Measurements from ENCODE around the gene NOCT.

The NOCT gene

GRCh38 chr4:139018501-139018900, 2.9 kb downstream of the NOCT start:
- H3K4me1 ChIP-seq (ENCODE audit: control insufficient read depth, insufficient read depth, low read length), result peaks cover 12% of the 10 kb centered on the region
- no peaks in the 10 kb centered on the region for H3K9me3 ChIP-seq (ENCODE audit: control insufficient read depth, insufficient read depth, low read depth, low read length)
- CTCF ChIA-PET, result interaction anchor here (4.6 kb wide), 1 partner anchor 11 kb away, joined by 28 read pairs; no protein-coding TSS in a partner anchor
- H3K27ac ChIP-seq (ENCODE audit: extremely low read depth, low read depth, low read length), result no peak overlapping the region
- peaks cover 0 to 15% of the 10 kb centered on the region in 2 experiments; a peak in 2 of 3 replicates for H3K36me3 ChIP-seq (ENCODE audit: control insufficient read depth in 2 of 2, insufficient read depth in 1 of 2, low read length in 2 of 2)
- no peak overlapping the region for H3K4me3 ChIP-seq (ENCODE audit: low read depth, low read length)
- POLR2A ChIA-PET, result no interaction called here
- TF ChIP-seq ZNF621 (tag by site-specific recombination; IDR thresholded peaks at IDR 0.05) (no peak), FEZF1 (tag by site-specific recombination; IDR thresholded peaks at IDR 0.05) (no peak), ZNF366 (tag by site-specific recombination; conservative IDR thresholded peaks at IDR 0.05) (no peak), ZNF677 (tag by site-specific recombination; IDR thresholded peaks at IDR 0.05) (no peak), ZFP69B (tag by site-specific recombination; IDR thresholded peaks at IDR 0.05) (no peak), ZNF658 (tag by site-specific recombination; IDR thresholded peaks at IDR 0.05) (no peak)

GRCh38 chr4:139018971-139019758, 3.6 kb downstream of the NOCT start:
- Histone ChIP-seq H3K36me3 (ENCODE audit: control insufficient read depth in 2 of 2, insufficient read depth in 1 of 2, low read length in 2 of 2) (peaks cover 0 to 15% of the 10 kb centered on the region in 2 experiments; a peak in 2 of 3 replicates), H3K4me3 (ENCODE audit: low read depth, low read length) (no peak overlapping the region), H3K27ac (ENCODE audit: extremely low read depth, low read depth, low read length) (no peak overlapping the region), H3K9me3 (ENCODE audit: control insufficient read depth, insufficient read depth, low read depth, low read length) (no peaks in the 10 kb centered on the region), H3K4me1 (ENCODE audit: control insufficient read depth, insufficient read depth, low read length) (peaks cover 12% of the 10 kb centered on the region)
- POLR2A ChIA-PET, result interaction anchor here (1.3 kb wide), 1 partner anchor 11 kb away, joined by 5 read pairs; no protein-coding TSS in a partner anchor
- CTCF ChIA-PET, result interaction anchor here (4.6 kb wide), 1 partner anchor 11 kb away, joined by 28 read pairs; no protein-coding TSS in a partner anchor
- TF ChIP-seq ZNF354C (tag by site-specific recombination; IDR thresholded peaks at IDR 0.05; ENCODE audit: borderline replicate concordance, low read depth), result no peak
- no peak for TF ChIP-seq ZNF223 (tag by site-specific recombination; IDR thresholded peaks at IDR 0.05)
- TF ChIP-seq, protein P1, sequence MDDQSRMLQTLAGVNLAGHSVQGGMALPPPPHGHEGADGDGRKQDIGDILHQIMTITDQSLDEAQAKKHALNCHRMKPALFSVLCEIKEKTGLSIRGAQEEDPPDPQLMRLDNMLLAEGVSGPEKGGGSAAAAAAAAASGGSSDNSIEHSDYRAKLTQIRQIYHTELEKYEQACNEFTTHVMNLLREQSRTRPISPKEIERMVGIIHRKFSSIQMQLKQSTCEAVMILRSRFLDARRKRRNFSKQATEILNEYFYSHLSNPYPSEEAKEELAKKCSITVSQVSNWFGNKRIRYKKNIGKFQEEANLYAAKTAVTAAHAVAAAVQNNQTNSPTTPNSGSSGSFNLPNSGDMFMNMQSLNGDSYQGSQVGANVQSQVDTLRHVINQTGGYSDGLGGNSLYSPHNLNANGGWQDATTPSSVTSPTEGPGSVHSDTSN (CRISPR knock-in tag; IDR thresholded peaks at IDR 0.05), result no peak
- no peak for TF ChIP-seq ZNF626 (tag by site-specific recombination; IDR thresholded peaks at IDR 0.05)
- TF ChIP-seq ZBTB8A (tag by site-specific recombination; IDR thresholded peaks at IDR 0.05), result no peak
- TF ChIP-seq ELK4 (IDR thresholded peaks at IDR 0.05; ENCODE audit: borderline replicate concordance, low read depth, low read length), result no peak
- TF ChIP-seq ZFP69B (tag by site-specific recombination; IDR thresholded peaks at IDR 0.05), result no peak
- TF ChIP-seq SCRT1 (tag by site-specific recombination; IDR thresholded peaks at IDR 0.05; ENCODE audit: borderline replicate concordance), result no peak
- TF ChIP-seq ZNF221 (tag by site-specific recombination; IDR thresholded peaks at IDR 0.05; ENCODE audit: borderline replicate concordance), result no peak
- TF ChIP-seq, protein P2, sequence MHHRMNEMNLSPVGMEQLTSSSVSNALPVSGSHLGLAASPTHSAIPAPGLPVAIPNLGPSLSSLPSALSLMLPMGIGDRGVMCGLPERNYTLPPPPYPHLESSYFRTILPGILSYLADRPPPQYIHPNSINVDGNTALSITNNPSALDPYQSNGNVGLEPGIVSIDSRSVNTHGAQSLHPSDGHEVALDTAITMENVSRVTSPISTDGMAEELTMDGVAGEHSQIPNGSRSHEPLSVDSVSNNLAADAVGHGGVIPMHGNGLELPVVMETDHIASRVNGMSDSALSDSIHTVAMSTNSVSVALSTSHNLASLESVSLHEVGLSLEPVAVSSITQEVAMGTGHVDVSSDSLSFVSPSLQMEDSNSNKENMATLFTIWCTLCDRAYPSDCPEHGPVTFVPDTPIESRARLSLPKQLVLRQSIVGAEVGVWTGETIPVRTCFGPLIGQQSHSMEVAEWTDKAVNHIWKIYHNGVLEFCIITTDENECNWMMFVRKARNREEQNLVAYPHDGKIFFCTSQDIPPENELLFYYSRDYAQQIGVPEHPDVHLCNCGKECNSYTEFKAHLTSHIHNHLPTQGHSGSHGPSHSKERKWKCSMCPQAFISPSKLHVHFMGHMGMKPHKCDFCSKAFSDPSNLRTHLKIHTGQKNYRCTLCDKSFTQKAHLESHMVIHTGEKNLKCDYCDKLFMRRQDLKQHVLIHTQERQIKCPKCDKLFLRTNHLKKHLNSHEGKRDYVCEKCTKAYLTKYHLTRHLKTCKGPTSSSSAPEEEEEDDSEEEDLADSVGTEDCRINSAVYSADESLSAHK (tag by site-specific recombination; IDR thresholded peaks at IDR 0.05), result no peak
- no peak for TF ChIP-seq ZNF529 (tag by site-specific recombination; IDR thresholded peaks at IDR 0.05; ENCODE audit: insufficient replicate concordance)
